GM12891 (cell line): ENCODE data around the gene CYBC1.

Experiments used
- POLR2A ChIP-seq: IDR thresholded peaks from 2 replicates; pipeline ENCODE4 v1.6.1; 2011; ENCODE audit warnings: low read depth, low read length, control low read depth
- POLR2AphosphoS5 ChIP-seq: IDR thresholded peaks from 2 replicates; pipeline ENCODE4 v1.6.1; 2011; ENCODE audit warnings: low read depth, low read length, control low read depth
- POU2F2 ChIP-seq: IDR thresholded peaks from 2 replicates; pipeline ENCODE4 v1.6.1; 2011; ENCODE audit warnings: low read depth, mild to moderate bottlenecking, control low read depth, low read length, moderate library complexity

GRCh38 chr17:82400206-82400605 is 50.3 kb downstream of the CYBC1 start:
- TF ChIP-seq POLR2A: no peak
- TF ChIP-seq POLR2AphosphoS5: no peak
- TF ChIP-seq POU2F2: no peak
